Activated T-helper 1 cell treated with anti-CD3 and anti-CD28 coated beads, Interleukin-12 subunit alpha, Interleukin-12 subunit beta, Interleukin-2, Interleukin-4 antibody, amounts not matched to agents 30 ng/mL and 10 ng/mL and 1 ng/mL, durations not matched to agents 14 hours and 24 hours and 36 hours (primary cell): ENCODE measurements around the gene COMMD7. TPM values are rescaled to one million over a fixed set of nuclear protein-coding genes. Genes with fewer than 3 reads are reported as not detected.

ENCODE experiments used
- DNase-seq: peaks from one replicate; pipeline ENCODE4 v3.0.0; 2021; ENCODE audit warnings: low spot score
- H3K27ac Mint-ChIP-seq: one replicate; pipeline ENCODE4 v1.8.0; 2021; ENCODE audit warnings: mild to moderate bottlenecking, mixed read lengths
- H3K27me3 Mint-ChIP-seq: one replicate; pipeline ENCODE4 v1.8.0; 2022; ENCODE audit warnings: mild to moderate bottlenecking, moderate library complexity, mixed read lengths; ENCODE audit not compliant: insufficient read depth
- H3K36me3 Mint-ChIP-seq: one replicate; pipeline ENCODE4 v1.8.0; 2021; ENCODE audit warnings: low read depth, mixed read lengths
- H3K4me1 Mint-ChIP-seq: one replicate; pipeline ENCODE4 v1.8.0; 2021; ENCODE audit warnings: low read depth, mixed read lengths
- H3K4me3 Mint-ChIP-seq: one replicate; pipeline ENCODE4 v1.8.0; 2021; ENCODE audit warnings: mild to moderate bottlenecking, moderate library complexity, mixed read lengths
- H3K9me3 Mint-ChIP-seq: one replicate; pipeline ENCODE4 v1.8.0; 2021; ENCODE audit warnings: mixed read lengths
- intact Hi-C: fragments of 100-400 bp; cut with micrococcal nuclease; formaldehyde crosslinking; loops from one replicate; pipeline ENCODE4 v1.15.1; 2024
- total RNA-seq: library from RNA; stranded (reverse); gene quantifications from 2 replicates; pipeline ENCODE4 v1.2.3, GENCODE V29; 2022

The COMMD7 gene
- total RNA-seq, 1 donor from 2014 or later: 43.0 TPM

GRCh38 chr20:32761831-32762753 is 18.8 kb upstream of the COMMD7 start, which contains the start of gene DNMT3B:
Gene DNMT3B (plus strand): TSS chr20:32762385. CDS start chr20:32780324, 17,939 bp downstream.
- H3K27me3 Mint-ChIP-seq: peaks cover 19% of the 10 kb centered on the region
- no peaks in the 10 kb centered on the region for H3K9me3 Mint-ChIP-seq
- peaks cover 12% of the 10 kb centered on the region for H3K4me1 Mint-ChIP-seq
- intact Hi-C loops: loop anchor here (1.0 kb wide), 1 partner anchor 20 kb away; no protein-coding TSS in a partner anchor
- H3K27ac Mint-ChIP-seq: peak within 1 kb of the TSS; percentile 18
- peak within 1 kb of the TSS; percentile 82 for H3K4me3 Mint-ChIP-seq
- H3K36me3 Mint-ChIP-seq: no peaks in the 10 kb centered on the region
- DNase-seq: peak; percentile 66

- Mint-ChIP-seq H3K27ac (peak overlapping the region; percentile 6), H3K36me3 (no peaks in the 10 kb centered on the region)
These were observed 18.2 kb upstream of the COMMD7 start for GRCh38 chr20:32761417-32761830.

GRCh38 chr20:32756156-32756555 is 12.9 kb upstream of the COMMD7 start:
- DNase-seq: no peak
- intact Hi-C loops: no loop called here
- Mint-ChIP-seq H3K36me3 (no peaks in the 10 kb centered on the region), H3K9me3 (no peaks in the 10 kb centered on the region), H3K4me3 (no peak overlapping the region), H3K27ac (no peak overlapping the region), H3K4me1 (peaks cover 2% of the 10 kb centered on the region), H3K27me3 (peaks cover 2% of the 10 kb centered on the region)

More at GRCh38 chr20:32761417-32761830, 18.2 kb upstream of the COMMD7 start:
- peak overlapping the region; percentile 72 for H3K4me3 Mint-ChIP-seq
- H3K4me1 Mint-ChIP-seq: peaks cover 12% of the 10 kb centered on the region
- DNase-seq: no peak
- peaks cover 19% of the 10 kb centered on the region for H3K27me3 Mint-ChIP-seq
- no peaks in the 10 kb centered on the region for H3K9me3 Mint-ChIP-seq
- intact Hi-C loops: no loop called here

- intact Hi-C loops: no loop called here
- H3K27me3 Mint-ChIP-seq: peaks cover 2% of the 10 kb centered on the region
- no peaks in the 10 kb centered on the region for H3K36me3 Mint-ChIP-seq
- no peaks in the 10 kb centered on the region for H3K4me1 Mint-ChIP-seq
- no peaks in the 10 kb centered on the region for H3K9me3 Mint-ChIP-seq
- no peak for DNase-seq
- H3K4me3 Mint-ChIP-seq: no peak overlapping the region
- no peak overlapping the region for H3K27ac Mint-ChIP-seq
These were observed 10.5 kb upstream of the COMMD7 start for GRCh38 chr20:32753731-32754130.

GRCh38 chr20:32752458-32753250 is 9.4 kb upstream of the COMMD7 start:
- no peak for DNase-seq
- H3K4me3 Mint-ChIP-seq: no peak overlapping the region
- H3K36me3 Mint-ChIP-seq: no peaks in the 10 kb centered on the region
- no peak overlapping the region for H3K27ac Mint-ChIP-seq
- no peaks in the 10 kb centered on the region for H3K27me3 Mint-ChIP-seq
- H3K9me3 Mint-ChIP-seq: no peaks in the 10 kb centered on the region
- intact Hi-C loops: no loop called here
- H3K4me1 Mint-ChIP-seq: no peaks in the 10 kb centered on the region

GRCh38 chr20:32751702-32752457 is 8.6 kb upstream of the COMMD7 start:
- Mint-ChIP-seq H3K27ac (no peak overlapping the region), H3K27me3 (no peaks in the 10 kb centered on the region), H3K9me3 (no peaks in the 10 kb centered on the region), H3K4me1 (no peaks in the 10 kb centered on the region), H3K4me3 (no peak overlapping the region), H3K36me3 (no peaks in the 10 kb centered on the region)
- intact Hi-C loops: no loop called here
- no peak for DNase-seq

GRCh38 chr20:32751293-32751692 is 8.0 kb upstream of the COMMD7 start:
- Mint-ChIP-seq H3K9me3 (no peaks in the 10 kb centered on the region), H3K36me3 (no peaks in the 10 kb centered on the region), H3K27me3 (no peaks in the 10 kb centered on the region), H3K4me1 (no peaks in the 10 kb centered on the region), H3K4me3 (no peak overlapping the region), H3K27ac (no peak overlapping the region)
- no peak for DNase-seq
- intact Hi-C loops: no loop called here

GRCh38 chr20:32749914-32750637 is 6.8 kb upstream of the COMMD7 start:
- intact Hi-C loops: no loop called here
- Mint-ChIP-seq H3K27ac (no peak overlapping the region), H3K27me3 (no peaks in the 10 kb centered on the region), H3K36me3 (no peaks in the 10 kb centered on the region), H3K9me3 (no peaks in the 10 kb centered on the region), H3K4me3 (no peak overlapping the region), H3K4me1 (no peaks in the 10 kb centered on the region)
- DNase-seq: no peak

GRCh38 chr20:32742322-32743236 is 688 bp downstream of the COMMD7 start:
- H3K4me1 Mint-ChIP-seq: peaks cover 35% of the 10 kb centered on the region
- no peaks in the 10 kb centered on the region for H3K9me3 Mint-ChIP-seq
- H3K4me3 Mint-ChIP-seq: peak overlapping the region; percentile 98
- peak overlapping the region; percentile 92 for H3K27ac Mint-ChIP-seq
- intact Hi-C loops: loop anchor here (1.0 to 5.0 kb wide), 4 partner anchors 20 to 205 kb away; partner anchors contain the start of gene DNMT3B
- DNase-seq: no peak
- H3K36me3 Mint-ChIP-seq: peaks cover 2% of the 10 kb centered on the region
- no peaks in the 10 kb centered on the region for H3K27me3 Mint-ChIP-seq

GRCh38 chr20:32741151-32741550 is 2.1 kb downstream of the COMMD7 start:
- Mint-ChIP-seq H3K9me3 (no peaks in the 10 kb centered on the region), H3K36me3 (peaks cover 2% of the 10 kb centered on the region), H3K27me3 (no peaks in the 10 kb centered on the region), H3K4me3 (no peak overlapping the region), H3K27ac (no peak overlapping the region), H3K4me1 (peaks cover 45% of the 10 kb centered on the region)
- intact Hi-C loops: loop anchor here (5.0 kb wide), 3 partner anchors 36 to 204 kb away; no protein-coding TSS in a partner anchor
- DNase-seq: no peak
